ENCODE measurements around the gene SRPK1.

GRCh38 chr6:35911871-35912653 is 8.8 kb downstream of the SRPK1 start:
- TF ChIP-seq ZNF384 (IDR thresholded peaks at IDR 0.05; ENCODE audit: borderline replicate concordance, low read depth, low read length) (no peak), POLR2A (IDR thresholded peaks at IDR 0.05; ENCODE audit: low read depth, low read length) (no peak)
